A549 (cell line): Measurements from ENCODE around the gene TRPV4.

Source experiments
- CBX8 ChIP-seq: fragments of 200-600 bp; sonication (generic); IDR thresholded peaks from 2 replicates; pipeline ENCODE4 v1.6.1; 2016
- CTCF ChIP-seq: fragments of >200 bp; sonication (Bioruptor Twin); formaldehyde crosslinking; IDR thresholded peaks from 3 replicates; pipeline ENCODE4 v1.5.1; 2016
- EP300 ChIP-seq, 2 experiments: fragments of >200 bp; sonication (Bioruptor Twin); formaldehyde crosslinking; IDR thresholded peaks; 2 replicates in 1 of 2; 3 replicates in 1 of 2; pipeline ENCODE4 v1.6.1; 2016 to 2017
- GATA3 ChIP-seq: IDR thresholded peaks from 2 replicates; pipeline ENCODE4 v1.6.1; 2012; ENCODE audit warnings: borderline replicate concordance
- HMGXB4 ChIP-seq: fragments of 250-450 bp; sonication (Bioruptor Pico); IDR thresholded peaks from 2 replicates; pipeline ENCODE4 v1.5.0; 2021; ENCODE audit warnings: mild to moderate bottlenecking, moderate library complexity, borderline replicate concordance
- MAZ ChIP-seq: fragments of 150-350 bp; IDR thresholded peaks from 2 replicates; pipeline ENCODE4 v1.6.1; 2014; ENCODE audit warnings: antibody characterized with exemption, low read depth, low read length, borderline replicate concordance
- POLR2A ChIP-seq: IDR thresholded peaks from 2 replicates; pipeline ENCODE4 v1.6.1; 2012; ENCODE audit warnings: mild to moderate bottlenecking, low read length
- RCOR1 ChIP-seq: fragments of 150-350 bp; IDR thresholded peaks from 2 replicates; pipeline ENCODE4 v1.6.1; 2014; ENCODE audit warnings: antibody characterized with exemption, low read length, low read depth
- REST ChIP-seq: fragments of 200-600 bp; sonication (generic); IDR thresholded peaks from 2 replicates; pipeline ENCODE4 v1.6.1; 2016; ENCODE audit warnings: antibody characterized with exemption, mild to moderate bottlenecking, moderate library complexity
- TP53 ChIP-seq: fragments of 250-450 bp; sonication (Bioruptor Pico); IDR thresholded peaks from 2 replicates; pipeline ENCODE4 v1.5.0; 2021; ENCODE audit warnings: mild to moderate bottlenecking, moderate library complexity
- ZFP36 ChIP-seq: fragments of 450-650 bp; IDR thresholded peaks from 2 replicates; pipeline ENCODE4 v1.6.1; 2014; ENCODE audit warnings: borderline replicate concordance; ENCODE audit not compliant: partially characterized antibody

- TF ChIP-seq HMGXB4 (no peak), CTCF (no peak), RCOR1 (no peak), ZFP36 (no peak), EP300 (IDR thresholded peaks at IDR 0.05) (no peak), POLR2A (no peak), GATA3 (no peak), MAZ (no peak), TP53 (no peak), CBX8 (no peak), REST (no peak)
Observed at GRCh38 chr12:109800536-109800935, 32.7 kb downstream of the TRPV4 start.
